Testis (tissue), 3 donors: ENCODE measurements around the gene ZBTB33. TPM values are rescaled to one million over a fixed set of nuclear protein-coding genes. Genes with fewer than 3 reads are reported as not detected.

ENCODE experiments used
- DNase-seq: peaks from one replicate; pipeline ENCODE4 v3.0.0-alpha.2; 2019
- H3K27ac ChIP-seq, 2 donors: fragments of 200-600 bp; sonication (generic); one replicate each; pipeline ENCODE4 v1.5.1; 2019
- H3K27me3 ChIP-seq: fragments of 200-600 bp; sonication (generic); one replicate; pipeline ENCODE4 v1.5.1; 2019
- H3K36me3 ChIP-seq: fragments of 200-600 bp; sonication (generic); one replicate; pipeline ENCODE4 v1.5.1; 2017; ENCODE audit warnings: low read depth; ENCODE audit errors: missing control alignments
- H3K4me1 ChIP-seq: fragments of 200-600 bp; sonication (generic); one replicate; pipeline ENCODE4 v1.5.1; 2019
- H3K4me3 ChIP-seq, 2 donors: fragments of 200-600 bp; sonication (generic); one replicate each; pipeline ENCODE4 v1.5.1; 2017 to 2019
- H3K9me3 ChIP-seq: fragments of 200-600 bp; sonication (generic); one replicate; pipeline ENCODE4 v1.5.1; 2017
- CTCF ChIP-seq, 3 experiments: fragments of 450-650 bp in 2 of 3; fragments of 200-600 bp in 1 of 3; sonication (generic) in 1 of 3; IDR thresholded peaks; one replicate each; pipeline ENCODE4 v1.5.1; 2016 to 2019; ENCODE audit warnings: antibody characterized with exemption in 3 of 3, mild to moderate bottlenecking in 2 of 3, moderate library complexity in 1 of 3
- POLR2A ChIP-seq: fragments of 450-650 bp; IDR thresholded peaks from one replicate; pipeline ENCODE4 v1.6.1; 2017; ENCODE audit warnings: antibody characterized with exemption, mild to moderate bottlenecking, moderate library complexity
- WGBS, 2 donors: methylation state at CpG; one replicate each; pipeline ENCODE4 v1.1.5; 2018; 5-methylcytosine and 5-hydroxymethylcytosine counted together
- intact Hi-C: fragments of 100-400 bp; cut with DNase I; formaldehyde crosslinking; loops from one replicate; pipeline ENCODE4 v1.15.1; 2023; ENCODE audit warnings: low total_unique reads
- polyA plus RNA-seq: library from polyadenylated mRNA; stranded (reverse); fragments of 350-450 nt; fragmentation: Illumina TruSeq; extraction: RNeasy Lipid Tissue Mini Kit (QIAGEN cat#74804); gene quantifications from one replicate; pipeline ENCODE4 v1.2.3, GENCODE V29; 2014; ENCODE audit warnings: low read depth, low replicate concordance; ENCODE audit not compliant: insufficient read depth
- total RNA-seq, 2 donors: library from RNA; depleted of rRNA; stranded (reverse); fragments of >200 nt; gene quantifications; one replicate each; pipeline ENCODE4 v1.2.3, GENCODE V29; 2016

Gene ZBTB33
- total and polyA plus RNA-seq, 3 donors from 2014 or later = 10.2 to 19.9 (median 16.3) TPM

GRCh38 chrX:120304256-120304655, 53.6 kb downstream of the ZBTB33 start:
- Histone ChIP-seq H3K27me3 (no peaks in the 10 kb centered on the region), H3K9me3 (no peaks in the 10 kb centered on the region), H3K4me1 (no peaks in the 10 kb centered on the region), H3K4me3 (no peak overlapping the region), H3K27ac (no peak overlapping the region), H3K36me3 (no peaks in the 10 kb centered on the region)
- DNase-seq = no peak
- intact Hi-C loops = no loop called here
- 88 to 89% methylated on average over 8 of the region's 8 CpGs for WGBS, 2 donors
- TF ChIP-seq CTCF (IDR thresholded peaks at IDR 0.05) (no peak), POLR2A (no peak)

GRCh38 chrX:120305531-120306141, 55.0 kb downstream of the ZBTB33 start:
- no peak overlapping the region for H3K27ac ChIP-seq
- no peaks in the 10 kb centered on the region for H3K4me1 ChIP-seq
- 70% methylated on average over 11 of the region's 11 CpGs for WGBS, 2 donors
- H3K4me3 ChIP-seq = no peak overlapping the region
- intact Hi-C loops = no loop called here
- no peak for DNase-seq
- TF ChIP-seq CTCF (IDR thresholded peaks at IDR 0.05) (no peak), POLR2A (no peak)
- H3K36me3 ChIP-seq = no peaks in the 10 kb centered on the region
- H3K9me3 ChIP-seq = no peaks in the 10 kb centered on the region
- H3K27me3 ChIP-seq = no peaks in the 10 kb centered on the region

GRCh38 chrX:120306630-120307029, 56.0 kb downstream of the ZBTB33 start:
- DNase-seq = no peak
- intact Hi-C loops = no loop called here
- H3K4me3 ChIP-seq = no peak overlapping the region
- H3K27ac ChIP-seq = no peak overlapping the region
- 77 to 94% methylated on average over 2 of the region's 2 CpGs for WGBS, 2 donors
- H3K9me3 ChIP-seq = no peaks in the 10 kb centered on the region
- no peaks in the 10 kb centered on the region for H3K36me3 ChIP-seq
- no peaks in the 10 kb centered on the region for H3K4me1 ChIP-seq
- no peak for TF ChIP-seq CTCF (IDR thresholded peaks at IDR 0.05)
- no peak for TF ChIP-seq POLR2A
- no peaks in the 10 kb centered on the region for H3K27me3 ChIP-seq

Other genes starting within 250 kb of the ZBTB33 start
- gene RHOXF2B, start 173.1 kb upstream of the ZBTB33 start, total RNA-seq = 1 to 10 TPM; 4.7 to 6.1 TPM
- gene RHOXF2B, start 173.1 kb upstream of the ZBTB33 start, polyA plus RNA-seq = 0.79 TPM
- gene RHOXF1, start 134.9 kb upstream of the ZBTB33 start, total RNA-seq = 10 to 100 TPM; 35.0 to 48.7 TPM
- 24.1 TPM for gene RHOXF1, start 134.9 kb upstream of the ZBTB33 start, polyA plus RNA-seq
- gene RHOXF2, start 92.2 kb upstream of the ZBTB33 start, total RNA-seq = 10 to 100 TPM; 12.1 to 18.3 TPM
- gene RHOXF2, start 92.2 kb upstream of the ZBTB33 start, polyA plus RNA-seq = 30.0 TPM
- under 1 TPM; 0.43 to 0.87 TPM for gene TMEM255A, start 60.6 kb downstream of the ZBTB33 start, total RNA-seq
- 2.2 TPM for gene TMEM255A, start 60.6 kb downstream of the ZBTB33 start, polyA plus RNA-seq
- under 1 TPM in 1 of 2 donors, not detected in 1; 0.08 TPM for gene ATP1B4, start 111.3 kb downstream of the ZBTB33 start, total RNA-seq
- gene ATP1B4, start 111.3 kb downstream of the ZBTB33 start, polyA plus RNA-seq = 0.42 TPM
- gene LAMP2, start 218.5 kb downstream of the ZBTB33 start, total RNA-seq = 100 to 1,000 TPM in 1 of 2 donors, 10 to 100 TPM in 1; 99.3 to 130 TPM
- 86.5 TPM for gene LAMP2, start 218.5 kb downstream of the ZBTB33 start, polyA plus RNA-seq